IMR-90 (cell line): ENCODE data around the gene ASH1L. TPM values are rescaled to one million over a fixed set of nuclear protein-coding genes. Genes with fewer than 3 reads are reported as not detected.

ENCODE experiments used
- ATAC-seq: fragments of 200-7000 bp; cut with Tn5 transposase; 2 replicates; pipeline ENCODE4 v1.9.1; 2020; ENCODE audit warnings: low read depth, mild to moderate bottlenecking, moderate library complexity
- BruUV-seq: library from RNA; stranded (reverse); fragments of 400-500 nt; replicated peaks from 2 replicates; lab custom pipeline; 2021; lab: Mats Ljungman, UMichigan
- CTCF ChIA-PET: fragments of 300-600 bp; formaldehyde crosslinking; extraction: SDS; loops from one replicate; lab custom pipeline; 2021; ENCODE audit warnings: antibody characterized with exemption; lab: Yijun Ruan, JAX
- POLR2A ChIA-PET: fragments of 300-600 bp; sonication (Branson Sonifier 250); formaldehyde crosslinking; loops from one replicate; lab custom pipeline; 2022; ENCODE audit warnings: antibody characterized with exemption; ENCODE audit not compliant: unreplicated experiment; lab: Charles Lee
- DNase-seq: peaks from one replicate; pipeline ENCODE4 v3.0.0; 2013
- H2AFZ ChIP-seq: replicated peaks from 2 replicates; pipeline ENCODE3; 2013; ENCODE audit warnings: low read length, mild to moderate bottlenecking; ENCODE audit not compliant: poor library complexity
- H2AK5ac ChIP-seq: 2 replicates; pipeline ENCODE4 v1.6.1; 2013; ENCODE audit warnings: low read depth, low read length, inconsistent platforms
- H2AK9ac ChIP-seq: replicated peaks from 2 replicates; pipeline ENCODE3; 2013; ENCODE audit warnings: mild to moderate bottlenecking, low read depth, low read length, moderate library complexity; ENCODE audit not compliant: poor library complexity
- H2BK120ac ChIP-seq: 2 replicates; pipeline ENCODE4 v1.6.1; 2013; ENCODE audit warnings: low read depth, low read length, inconsistent platforms
- H2BK15ac ChIP-seq: 3 replicates; pipeline ENCODE4 v1.6.1; 2013; ENCODE audit warnings: low read depth, low read length, inconsistent platforms
- H2BK20ac ChIP-seq: 2 replicates; pipeline ENCODE4 v1.6.1; 2013; ENCODE audit warnings: low read depth, mild to moderate bottlenecking, inconsistent platforms, low read length, moderate library complexity
- H2BK5ac ChIP-seq: 2 replicates; pipeline ENCODE4 v1.6.1; 2013; ENCODE audit warnings: mild to moderate bottlenecking, low read depth, low read length, inconsistent platforms; ENCODE audit not compliant: poor library complexity, severe bottlenecking
- H3K14ac ChIP-seq: replicated peaks from 2 replicates; pipeline ENCODE4 v1.6.1; 2013; ENCODE audit warnings: low read depth, low read length, inconsistent platforms
- H3K18ac ChIP-seq: 2 replicates; pipeline ENCODE4 v1.6.1; 2013; ENCODE audit warnings: low read depth, low read length, control low read depth
- H3K23ac ChIP-seq: 2 replicates; pipeline ENCODE4 v1.6.1; 2013; ENCODE audit warnings: low read depth, low read length, inconsistent platforms
- H3K27ac ChIP-seq: 2 replicates; pipeline ENCODE4 v1.5.1; 2013; ENCODE audit warnings: mild to moderate bottlenecking, control low read depth, low read length; ENCODE audit not compliant: insufficient read depth
- H3K27me3 ChIP-seq: 2 replicates; pipeline ENCODE4 v1.6.1; 2013; ENCODE audit warnings: low read length; ENCODE audit not compliant: control insufficient read depth, insufficient read depth
- H3K36me3 ChIP-seq: 2 replicates; pipeline ENCODE4 v1.6.1; 2013; ENCODE audit warnings: low read length, mixed read lengths; ENCODE audit not compliant: control insufficient read depth, insufficient read depth
- H3K4ac ChIP-seq: 2 replicates; pipeline ENCODE4 v1.6.1; 2013; ENCODE audit warnings: low read depth, low read length, inconsistent platforms
- H3K4me1 ChIP-seq: 2 replicates; pipeline ENCODE4 v1.6.1; 2013; ENCODE audit warnings: low read length, mixed read lengths; ENCODE audit not compliant: control insufficient read depth, insufficient read depth
- H3K4me2 ChIP-seq: 2 replicates; pipeline ENCODE4 v1.6.1; 2013; ENCODE audit warnings: low read depth, mild to moderate bottlenecking, control low read depth, low read length, moderate library complexity
- H3K4me3 ChIP-seq: 2 replicates; pipeline ENCODE4 v1.5.1; 2013; ENCODE audit warnings: low read depth, mild to moderate bottlenecking, control low read depth, low read length, moderate library complexity; ENCODE audit not compliant: insufficient read depth
- H3K56ac ChIP-seq: 2 replicates; pipeline ENCODE4 v1.6.1; 2013; ENCODE audit warnings: low read length, inconsistent platforms; ENCODE audit not compliant: insufficient read depth; ENCODE audit errors: extremely low read depth
- H3K79me1 ChIP-seq, 2 experiments: 2 replicates each; pipeline ENCODE4 v1.6.1; 2013; ENCODE audit warnings: low read length in 2 of 2, inconsistent platforms in 1 of 2, low read depth in 1 of 2
- H3K9ac ChIP-seq: 2 replicates; pipeline ENCODE4 v1.6.1; 2013; ENCODE audit warnings: low read depth, low read length, control low read depth
- H3K9me1 ChIP-seq: 2 replicates; pipeline ENCODE4 v1.6.1; 2013; ENCODE audit warnings: low read length, inconsistent platforms; ENCODE audit not compliant: insufficient read depth
- H3K9me3 ChIP-seq: 2 replicates; pipeline ENCODE4 v1.6.1; 2013; ENCODE audit warnings: low read length; ENCODE audit not compliant: control insufficient read depth, insufficient read depth
- H4K20me1 ChIP-seq: 2 replicates; pipeline ENCODE4 v1.6.1; 2013; ENCODE audit warnings: low read length, inconsistent platforms; ENCODE audit not compliant: insufficient read depth
- H4K5ac ChIP-seq: 2 replicates; pipeline ENCODE4 v1.6.1; 2013; ENCODE audit warnings: mild to moderate bottlenecking, low read depth, low read length, control low read depth
- H4K8ac ChIP-seq, 2 experiments: 2 replicates each; pipeline ENCODE4 v1.6.1; 2013; ENCODE audit warnings: low read depth in 2 of 2, low read length in 2 of 2, control low read depth in 1 of 2, inconsistent platforms in 1 of 2
- H4K91ac ChIP-seq: 2 replicates; pipeline ENCODE4 v1.6.1; 2013; ENCODE audit warnings: low read depth, low read length, inconsistent platforms; ENCODE audit not compliant: insufficient read depth
- BHLHE40 ChIP-seq: fragments of 150-350 bp; IDR thresholded peaks from 2 replicates; pipeline ENCODE4 v1.6.1; 2016; ENCODE audit warnings: mild to moderate bottlenecking, low read depth, low read length
- CEBPB ChIP-seq: IDR thresholded peaks from 2 replicates; pipeline ENCODE4 v1.6.1; 2012; ENCODE audit warnings: low read depth, low read length, improper control_type of control experiment
- CTCF ChIP-seq: conservative IDR thresholded peaks from 2 replicates; pipeline ENCODE4 v1.5.1; 2012; ENCODE audit warnings: mild to moderate bottlenecking, low read depth, low read length, improper control_type of control experiment
- ELK1 ChIP-seq: fragments of 150-350 bp; IDR thresholded peaks from 2 replicates; pipeline ENCODE4 v1.6.1; 2016; ENCODE audit warnings: low read depth, mild to moderate bottlenecking, low read length, moderate library complexity, borderline replicate concordance
- NFE2L2 ChIP-seq: fragments of 150-350 bp; IDR thresholded peaks from 2 replicates; pipeline ENCODE4 v1.6.1; 2016; ENCODE audit warnings: low read depth, mild to moderate bottlenecking, low read length
- RAD21 ChIP-seq: IDR thresholded peaks from 2 replicates; pipeline ENCODE4 v1.6.1; 2012; ENCODE audit warnings: low read length, improper control_type of control experiment
- RCOR1 ChIP-seq: IDR thresholded peaks from 2 replicates; pipeline ENCODE4 v1.6.1; 2012; ENCODE audit warnings: mild to moderate bottlenecking, low read length, improper control_type of control experiment; ENCODE audit not compliant: insufficient replicate concordance
- RFX5 ChIP-seq: IDR thresholded peaks from 2 replicates; pipeline ENCODE4 v1.8.0; 2012; ENCODE audit warnings: low read depth, mild to moderate bottlenecking, low read length, moderate library complexity
- SMC3 ChIP-seq: fragments of 150-350 bp; IDR thresholded peaks from 2 replicates; pipeline ENCODE4 v1.6.1; 2016; ENCODE audit warnings: low read depth, mild to moderate bottlenecking, antibody characterized with exemption, low read length, moderate library complexity
- WGBS, 2 experiments: methylation state at CpG; one replicate each; pipeline versions ENCODE4 v1.1.5 to v1.1.7; 2013; ENCODE audit warnings: missing lambda C conversion rate in 2 of 2; ENCODE audit not compliant: insufficient read length in 1 of 2; ENCODE audit errors: extremely low coverage in 2 of 2; 5-methylcytosine and 5-hydroxymethylcytosine counted together
- dilution Hi-C: fragments of 300-500 bp; cut with HindIII; formaldehyde crosslinking; loops from one replicate; pipeline ENCODE4 v1.14.3; 2018; ENCODE audit warnings: low sequenced_read_pairs; ENCODE audit not compliant: unreplicated experiment
- in situ Hi-C: fragments of 300-500 bp; cut with MboI; formaldehyde crosslinking; loops from 3 replicates; pipeline ENCODE4 v1.14.3; 2019; ENCODE audit warnings: low sequenced_read_pairs, inconsistent platforms, mixed read lengths
- intact Hi-C: fragments of 100-400 bp; cut with micrococcal nuclease; formaldehyde crosslinking; loops from 2 replicates; pipeline ENCODE4 v1.10.0; 2022
- polyA plus RNA-seq, 3 experiments: library from polyadenylated mRNA; depleted of rRNA; stranded (reverse); fragments of >200 nt; gene quantifications; 2 replicates each; pipeline ENCODE4 v1.2.3, GENCODE V29; 2012; ENCODE audit warnings: low replicate concordance in 1 of 3
- total RNA-seq: library from RNA; depleted of rRNA; stranded (reverse); fragments of >200 nt; gene quantifications from 2 replicates; pipeline ENCODE4 v1.2.3, GENCODE V29; 2012

ASH1L gene
- total and polyA plus RNA-seq, 2 of the 4 experiments (the other 2 are of a cell fraction), result 13.7 to 18.5 TPM

- Histone ChIP-seq H3K9me1 (no peaks in the 10 kb centered on the region), H2BK15ac (no peak overlapping the region), H3K9me3 (no peaks in the 10 kb centered on the region), H2BK120ac (no peak overlapping the region), H3K4me1 (peaks cover 2% of the 10 kb centered on the region), H2BK20ac (no peak overlapping the region), H4K8ac (no peak overlapping the region; a peak in 1 of 4 replicates), H4K91ac (no peak overlapping the region), H3K4me2 (no peak overlapping the region), H3K14ac (no peak overlapping the region), H3K4ac (no peak overlapping the region), H2AFZ (no peak overlapping the region), H4K20me1 (no peaks in the 10 kb centered on the region), H3K18ac (no peak overlapping the region), H2AK5ac (no peak overlapping the region), H3K27me3 (no peaks in the 10 kb centered on the region), H3K27ac (no peak overlapping the region), H3K36me3 (peaks cover 6% of the 10 kb centered on the region), H3K9ac (no peak overlapping the region), H2AK9ac (no peak overlapping the region), H3K79me1 (peaks cover 14 to 38% of the 10 kb centered on the region in 2 experiments), H2BK5ac (no peak overlapping the region), H3K56ac (no peak overlapping the region), H3K23ac (no peak overlapping the region), H4K5ac (no peak overlapping the region), H3K4me3 (no peak overlapping the region)
- TF ChIP-seq NFE2L2, result no peak
- no peak for TF ChIP-seq RFX5
- TF ChIP-seq ELK1, result no peak
- no peak for TF ChIP-seq RAD21
- no peak for TF ChIP-seq CEBPB
- no peak for TF ChIP-seq SMC3
- no peak for TF ChIP-seq RCOR1
- TF ChIP-seq BHLHE40, result no peak
- no peak for TF ChIP-seq CTCF
- intact Hi-C loops, result no loop called here
- dilution Hi-C loops, result no loop called here
- WGBS, 2 experiments, result 89% methylated on average over 3 of the region's 4 CpGs; no CpG with 5 or more reads in 1 of the 2 experiments
- BruUV-seq, result no TSS peak
- ChIA-PET POLR2A (no interaction called here), CTCF (no interaction called here)
- in situ Hi-C loops, result no loop called here
- ATAC-seq (no peak), DNase-seq (no peak)
Measured at GRCh38 chr1:155458111-155458510, 104.5 kb downstream of the ASH1L start.
